ENCODE data around the gene LYSMD3. TPM values are rescaled to one million over a fixed set of nuclear protein-coding genes. Genes with fewer than 3 reads are reported as not detected.

LYSMD3 gene
- total and polyA plus RNA-seq, 10 of the 15 experiments (the other 5 are each of a cell fraction or from before 2014, with no cell fraction given): 3.9 to 22.5 (median 12.6) TPM

- TF ChIP-seq USF2 (IDR thresholded peaks at IDR 0.05; ENCODE audit: borderline replicate concordance, low read depth, low read length) (no peak), BACH1 (IDR thresholded peaks at IDR 0.05; ENCODE audit: borderline replicate concordance) (no peak), ASH2L (IDR thresholded peaks at IDR 0.05; ENCODE audit: borderline replicate concordance, low read depth) (no peak), NBN (IDR thresholded peaks at IDR 0.05) (no peak)
Observed at GRCh38 chr5:90479611-90480385, 49.6 kb downstream of the LYSMD3 start (continued).

- DNase-seq (ENCODE audit: low read depth, low spot score): no peak
- Histone ChIP-seq H4K20me1 (ENCODE audit: control insufficient read depth, insufficient read depth) (no peaks in the 10 kb centered on the region), H3K9me3 (replicated peaks; ENCODE audit: control insufficient read depth, insufficient read depth, low read length) (no peaks in the 10 kb centered on the region), H3K79me2 (ENCODE audit: control insufficient read depth, insufficient read depth, low read length) (peaks cover 24% of the 10 kb centered on the region), H3K36me3 (ENCODE audit: control insufficient read depth in 2 of 2, insufficient read depth in 2 of 2, low read length in 1 of 2) (no peaks in the 10 kb centered on the region), H3K27ac (ENCODE audit: control insufficient read depth, insufficient read depth) (no peak overlapping the region), H2AFZ (ENCODE audit: control insufficient read depth, low read depth, low read length) (no peak overlapping the region), H3K4me2 (ENCODE audit: control insufficient read depth, insufficient read depth) (peak overlapping the region; percentile 10; the same call in 1 of the 2 replicates), H3K27me3 (replicated peaks in 1 of 2; ENCODE audit: control insufficient read depth in 2 of 2, insufficient read depth in 2 of 2, low read length in 1 of 2) (no peaks in the 10 kb centered on the region), H3K9ac (ENCODE audit: control insufficient read depth, insufficient read depth, low read length) (no peak overlapping the region), H3K4me3 (peak overlapping the region; percentile 8; the same call in 1 of the 2 replicates), H3K4me1 (ENCODE audit: control insufficient read depth, insufficient read depth, low read length) (peaks cover 3% of the 10 kb centered on the region; the same call in 1 of the 2 replicates)
- intact Hi-C loops (cut with micrococcal nuclease; ENCODE audit: unreplicated experiment): loop anchor here (10.0 kb wide), 1 partner anchor 907 kb away; the partner anchor contains the start of gene ARRDC3
- FAIRE-seq: no peak
- ChIA-PET SMC1A (ENCODE audit: uncharacterized antibody, unreplicated experiment) (interaction anchor here (0.6 to 1.8 kb wide), 4 partner anchors 10 to 126 kb away, joined by 3 to 9 read pairs (median 4); partner anchors contain the start of gene LYSMD3), POLR2A (no interaction called here), CTCF (interaction anchor here (0.6 to 4.9 kb wide), 5 partner anchors 38 to 325 kb away, joined by 3 to 30 read pairs (median 3); partner anchors contain the start of gene LYSMD3), RAD21 (ENCODE audit: unreplicated experiment) (no interaction called here)
- 96% methylated on average over 8 of the region's 8 CpGs for WGBS (ENCODE audit: insufficient coverage, insufficient replicate concordance, low lambda C conversion rate, missing lambda C conversion rate)
- ATAC-seq: no peak
- BruUV-seq (replicated peaks): no TSS peak
- in situ Hi-C loops (cut with MboI): no loop called here
- TF ChIP-seq RUNX3 (IDR thresholded peaks at IDR 0.05; ENCODE audit: low read length) (no peak), CREB1 (IDR thresholded peaks at IDR 0.05; ENCODE audit: low read depth) (no peak), YBX1 (IDR thresholded peaks at IDR 0.05) (no peak), CHD4 (IDR thresholded peaks at IDR 0.05) (no peak)
Observed at GRCh38 chr5:90477621-90478215, 51.7 kb downstream of the LYSMD3 start.
